GM19099 (cell line): ENCODE measurements around the gene C3.

ENCODE experiments used
- POLR2A ChIP-seq: IDR thresholded peaks from 3 replicates; pipeline ENCODE4 v1.6.1; 2011; ENCODE audit warnings: low read depth; ENCODE audit not compliant: insufficient read length; ENCODE audit errors: extremely low read depth

The C3 gene

GRCh38 chr19:6639439-6639838 is 81.0 kb downstream of the C3 start:
- TF ChIP-seq POLR2A, result no peak

GRCh38 chr19:6632002-6632621 is 88.3 kb downstream of the C3 start:
- no peak for TF ChIP-seq POLR2A
